Stimulated activated CD4-positive, alpha-beta T cell treated with anti-CD3 and anti-CD28 coated beads, Interleukin-4, amount 100 ng/mL, for 4 hours (primary cell): Measurements from ENCODE around the gene PDE4D.
"Not testable (repeated sequence)": the region's sequence is repeated elsewhere in the genome, so short reads cannot be mapped to it uniquely, and the experiment has no call there.

Experiments used
- DNase-seq, 2 experiments: peaks; one replicate each; pipeline ENCODE4 v3.0.0-alpha.2; 2020

PDE4D gene

GRCh38 chr5:58980890-58981289, 912.6 kb downstream of the PDE4D start:
- no peak for DNase-seq

- DNase-seq: no peak
These were observed 914.4 kb downstream of the PDE4D start for GRCh38 chr5:58979090-58979489.

GRCh38 chr5:58974601-58975000, 918.9 kb downstream of the PDE4D start:
- DNase-seq: no peak

- no peak for DNase-seq
These were observed 919.4 kb downstream of the PDE4D start for GRCh38 chr5:58974083-58974482.

- DNase-seq: no peak
These were observed 921.2 kb downstream of the PDE4D start for GRCh38 chr5:58972301-58972700.

DNA sequence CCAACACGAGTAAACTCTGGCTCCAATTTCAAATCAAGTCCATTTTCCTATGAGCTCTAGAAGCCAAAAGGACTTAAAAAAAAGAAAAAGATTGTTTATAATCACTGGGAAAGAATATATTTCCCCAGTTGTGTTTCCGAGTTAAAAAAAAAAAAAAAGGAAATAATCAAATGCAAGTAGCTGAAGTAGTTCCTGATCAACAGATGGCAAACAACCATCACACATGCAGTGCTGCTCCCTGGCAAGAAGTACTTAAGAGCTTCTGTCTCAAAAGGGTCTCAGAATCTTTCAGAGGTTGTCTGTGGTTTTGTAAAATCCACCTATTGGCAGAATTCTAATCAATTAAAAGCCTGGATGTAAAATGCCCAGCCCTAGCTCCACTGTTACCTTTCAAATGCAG, 922.8 kb downstream of the PDE4D start:
- DNase-seq: no peak

GRCh38 chr5:58969795-58970194, 923.7 kb downstream of the PDE4D start:
- no peak for DNase-seq

GRCh38 chr5:58969253-58969652, 924.3 kb downstream of the PDE4D start:
- no peak for DNase-seq

DNA sequence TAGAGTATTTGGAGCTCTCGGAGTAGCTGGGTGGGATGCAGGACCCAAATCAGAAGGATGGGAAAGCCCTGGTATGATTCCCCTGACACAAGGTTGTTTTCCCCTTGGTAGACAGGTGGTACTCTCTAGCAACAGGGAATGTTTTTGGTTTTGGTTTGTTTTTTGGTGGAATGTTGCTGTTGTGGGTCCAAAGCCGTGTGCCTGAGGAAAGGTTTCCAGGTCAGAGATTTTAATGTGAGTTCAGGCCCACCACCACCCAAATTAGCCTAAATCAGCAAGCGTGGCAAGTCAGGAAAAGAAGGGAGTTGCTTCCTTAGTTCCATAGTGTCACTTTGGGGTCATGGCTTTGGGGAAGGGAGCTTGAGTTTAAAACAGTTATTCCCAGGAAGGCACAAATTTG, 925.2 kb downstream of the PDE4D start:
- DNase-seq: no peak

- DNase-seq: no peak
These were observed 925.8 kb downstream of the PDE4D start for GRCh38 chr5:58967597-58968281.

GRCh38 chr5:58965677-58966414, 927.7 kb downstream of the PDE4D start:
- DNase-seq: no peak

- no peak for DNase-seq
These were observed 929.7 kb downstream of the PDE4D start for GRCh38 chr5:58963821-58964220.

- DNase-seq: no peak
These were observed 930.2 kb downstream of the PDE4D start for GRCh38 chr5:58963361-58963760.

DNA sequence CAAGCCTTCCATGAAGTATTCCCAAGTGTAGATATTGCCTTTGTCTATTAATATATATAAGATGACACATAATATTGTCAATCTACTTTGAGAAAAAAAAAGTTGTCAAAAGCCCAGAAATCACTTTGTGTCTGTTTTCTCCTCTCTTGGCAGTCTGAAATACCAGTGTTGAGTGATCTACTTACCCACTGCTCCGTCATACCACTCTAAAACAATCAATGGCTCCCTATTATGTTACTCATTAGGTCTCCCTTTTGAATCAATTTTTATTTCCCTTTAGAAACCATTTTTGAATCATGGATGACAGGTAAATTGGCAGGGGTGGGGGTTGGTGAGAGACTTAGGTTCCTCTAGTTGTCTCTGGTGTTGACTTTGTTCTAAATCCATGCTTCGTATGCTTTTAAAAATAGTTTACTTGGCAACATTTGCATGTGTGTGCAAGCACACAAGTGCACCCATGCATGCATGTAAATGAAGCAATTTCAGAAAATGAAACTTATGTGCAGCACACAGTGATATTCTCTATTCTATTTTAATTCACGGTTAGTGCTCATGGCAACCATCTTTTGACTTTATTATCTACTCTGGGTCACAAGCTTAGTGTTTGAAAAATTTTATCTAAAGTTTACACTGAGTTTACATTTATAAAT, 931.8 kb downstream of the PDE4D start:
- no peak for DNase-seq

- no peak for DNase-seq
These were observed 934.8 kb downstream of the PDE4D start for GRCh38 chr5:58958701-58959100.

DNA sequence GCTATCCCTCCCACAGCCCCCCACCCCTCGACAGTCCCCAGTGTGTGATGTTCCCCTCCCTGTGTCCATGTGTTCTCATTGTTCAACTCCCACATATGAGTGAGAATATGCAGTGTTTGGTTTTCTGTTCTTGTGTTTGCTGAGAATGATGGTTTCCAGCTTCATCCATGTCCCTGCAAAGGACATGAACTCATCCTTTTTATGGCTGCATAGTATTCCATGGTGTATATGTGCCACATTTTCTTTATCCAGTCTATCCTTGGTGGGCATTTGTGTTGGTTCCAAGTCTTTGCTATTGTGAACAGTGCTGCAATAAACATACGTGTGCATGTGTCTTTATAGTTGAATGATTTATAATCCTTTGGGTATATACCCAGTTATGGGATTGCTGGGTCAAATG, 940.3 kb downstream of the PDE4D start:
- DNase-seq: not testable (repeated sequence)

DNA sequence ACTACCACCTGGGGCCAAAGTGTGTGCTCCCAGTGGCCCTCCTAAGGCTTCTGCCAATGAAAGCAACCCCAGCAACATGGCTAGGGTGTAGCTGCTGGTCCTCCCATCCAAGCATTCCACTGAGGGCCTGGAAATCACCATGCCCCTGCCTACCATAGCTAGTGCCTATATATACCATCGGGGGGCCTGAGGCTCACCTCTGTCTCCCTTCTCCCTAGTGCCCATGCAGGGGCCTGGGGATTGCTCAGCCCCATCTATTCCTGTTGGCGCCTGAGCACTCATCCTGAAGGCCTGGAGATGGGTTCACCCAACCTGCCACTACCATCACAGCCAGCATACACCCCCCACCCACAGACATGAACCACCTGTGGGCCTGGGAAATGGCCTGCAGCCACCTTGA, 943.3 kb downstream of the PDE4D start:
- DNase-seq: no peak

DNA sequence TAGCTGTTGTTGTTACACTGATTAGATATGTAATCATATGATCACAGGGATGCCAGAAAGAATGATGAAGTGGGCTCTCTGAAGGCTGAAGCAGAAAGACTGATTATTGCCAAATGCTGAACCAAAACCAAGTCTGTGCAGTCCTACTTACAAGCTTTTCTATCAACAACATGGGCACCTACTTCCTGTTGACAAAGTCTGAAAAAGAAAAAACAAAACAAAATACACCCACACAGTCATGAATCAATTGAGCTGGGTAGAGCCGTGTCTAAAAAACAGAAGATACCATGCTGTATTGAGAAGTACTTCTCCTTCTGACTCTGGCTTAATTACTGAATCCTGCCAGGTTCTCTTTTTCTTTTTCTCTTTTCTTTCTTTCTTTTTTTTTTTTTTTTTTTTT, 947.3 kb downstream of the PDE4D start:
- DNase-seq: no peak

- DNase-seq: no peak
These were observed 949.3 kb downstream of the PDE4D start for GRCh38 chr5:58944221-58944620.

- no peak for DNase-seq
These were observed 953.1 kb downstream of the PDE4D start for GRCh38 chr5:58940446-58940845.

DNA sequence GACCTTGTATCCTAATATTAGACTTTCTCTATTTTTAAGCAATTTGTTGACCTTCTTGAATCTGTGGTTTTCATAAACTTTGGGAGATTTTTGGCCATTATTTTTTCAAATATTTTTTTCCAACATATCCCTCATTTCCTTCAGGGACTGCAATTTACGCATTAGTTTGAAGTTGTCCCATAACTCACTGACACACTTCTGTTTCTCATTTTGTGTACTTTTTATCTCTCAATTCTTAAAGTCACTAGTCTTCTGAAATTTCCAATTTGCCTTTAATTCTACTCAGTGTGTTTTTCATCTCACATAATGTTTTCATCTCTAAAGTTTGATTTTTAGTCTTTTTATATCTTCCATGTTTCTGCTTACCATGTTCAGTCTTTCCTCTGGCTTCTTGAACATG, 953.9 kb downstream of the PDE4D start:
- no peak for DNase-seq

- no peak for DNase-seq
These were observed 954.7 kb downstream of the PDE4D start for GRCh38 chr5:58938563-58939424.

DNA sequence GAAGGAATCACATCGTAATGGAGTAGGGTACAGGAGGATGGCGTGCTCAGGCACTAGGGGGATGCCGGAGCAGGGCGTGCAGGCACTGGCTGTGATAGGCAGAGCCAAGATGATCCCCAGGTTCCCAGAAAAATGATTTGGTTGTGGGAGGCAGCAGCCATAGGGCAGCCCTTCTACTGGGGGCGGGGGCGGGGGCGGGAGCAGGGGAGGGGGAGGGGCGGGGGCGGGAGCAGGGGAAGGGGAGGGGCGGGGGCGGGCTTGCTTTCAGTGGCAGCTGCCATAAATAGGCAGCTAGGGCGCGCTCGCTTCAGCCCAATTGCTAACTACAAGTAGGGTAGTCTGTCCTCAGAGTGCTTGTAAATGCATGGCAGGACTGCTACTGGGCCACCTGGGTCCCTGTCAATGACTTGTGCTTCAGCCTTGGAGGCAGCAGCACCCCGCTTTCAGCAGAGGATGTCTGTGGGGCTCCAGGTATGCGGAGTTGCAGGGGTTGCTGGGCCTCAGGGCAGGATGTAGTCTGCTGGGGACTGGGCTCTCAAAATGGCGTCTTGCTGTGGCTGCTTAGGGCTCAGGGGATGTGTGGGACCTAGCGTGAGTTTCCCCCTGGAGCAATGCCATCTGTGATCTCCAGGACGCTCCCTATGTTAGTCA, 956.4 kb downstream of the PDE4D start:
- no peak for DNase-seq
